Erythroblast (primary cell): ENCODE results near the gene CFAP97D1.

Source experiments
- GATA1 ChIP-seq: IDR thresholded peaks from 2 replicates; pipeline ENCODE4 v1.6.1; 2011; ENCODE audit warnings: low read depth, mild to moderate bottlenecking, control low read depth, low read length, moderate library complexity
- POLR2A ChIP-seq: IDR thresholded peaks from 2 replicates; pipeline ENCODE4 v1.6.1; 2011; ENCODE audit warnings: mild to moderate bottlenecking, low read length

GRCh38 chr17:43767053-43767712 lies 13.1 kb upstream of the CFAP97D1 start:
- no peak for TF ChIP-seq POLR2A
- TF ChIP-seq GATA1 = no peak
